ENCODE measurements around the gene SSBP3. TPM values are rescaled to one million over a fixed set of nuclear protein-coding genes. Genes with fewer than 3 reads are reported as not detected.

Gene SSBP3
- total and polyA plus RNA-seq, 9 of the 15 experiments (the other 6 are each of a cell fraction or from before 2014, with no cell fraction given), result 8.7 to 108 (median 33.8) TPM

- TF ChIP-seq ZBTB40 (IDR thresholded peaks at IDR 0.05), result peak; percentile 19; the same call in 1 of the 2 replicates
- no peak for TF ChIP-seq ZBTB40 (CRISPR knock-in tag; IDR thresholded peaks at IDR 0.05)
- TF ChIP-seq ZFP91 (CRISPR knock-in tag; IDR thresholded peaks at IDR 0.05), result no peak
- TF ChIP-seq TBP (optimal IDR thresholded peaks at IDR 0.05; ENCODE audit: low read depth, low read length), result peak; percentile 52
- TF ChIP-seq ZBTB2 (IDR thresholded peaks at IDR 0.05), result peak; percentile 76
- peak in 1 of 2 experiments; percentile 32; a peak in 1 of 4 replicates for TF ChIP-seq TRIM24 (IDR thresholded peaks at IDR 0.05)
- TF ChIP-seq MNT (conservative IDR thresholded peaks at IDR 0.05), result peak in 1 of 2 experiments; percentile 49; a peak in 1 of 4 replicates
- TF ChIP-seq CHD2 (IDR thresholded peaks at IDR 0.05; ENCODE audit: low read depth, low read length), result peak; percentile 30; the same call in 1 of the 2 replicates
Observed at GRCh38 chr1:54377040-54377691, 29.0 kb downstream of the SSBP3 start (continued).
